SK-N-SH (cell line): ENCODE measurements around the gene FAM184A. TPM values are rescaled to one million over a fixed set of nuclear protein-coding genes. Genes with fewer than 3 reads are reported as not detected.

Experiments
- CTCF ChIA-PET: fragments of 300-600, 350-600 bp; formaldehyde crosslinking; extraction: SDS; loops from one replicate; lab custom pipeline; 2021; lab: Yijun Ruan, JAX
- POLR2A ChIA-PET: fragments of 350-600 bp; sonication (Branson Sonifier 250); formaldehyde crosslinking; extraction: SDS; loops from one replicate; lab custom pipeline; 2020; ENCODE audit warnings: antibody characterized with exemption, inconsistent platforms; lab: Yijun Ruan, JAX
- DNase-seq: peaks from one replicate; pipeline ENCODE4 v3.0.0; 2012
- H2AFZ ChIP-seq: fragments of 200-600 bp; sonication (generic); 2 replicates; pipeline ENCODE4 v1.8.1; 2016; ENCODE audit warnings: antibody characterized with exemption, mild to moderate bottlenecking, low read depth
- H3F3A ChIP-seq: fragments of 200-600 bp; sonication (generic); replicated peaks from 2 replicates; pipeline ENCODE3; 2016; ENCODE audit warnings: antibody characterized with exemption, mild to moderate bottlenecking; ENCODE audit not compliant: insufficient read depth
- H3K27ac ChIP-seq, 2 experiments: fragments of 200-500 bp in 1 of 2; fragments of 200-600 bp in 1 of 2; sonication (Bioruptor generic) in 1 of 2; sonication (generic), shearing (Covaris generic) in 1 of 2; 2 replicates each; pipeline versions ENCODE4 v1.5.1 to v1.6.1; 2014 to 2016; ENCODE audit warnings: low read depth in 2 of 2, inconsistent platforms in 1 of 2, low read length in 1 of 2, mild to moderate bottlenecking in 1 of 2, mixed read lengths in 1 of 2
- H3K27me3 ChIP-seq: fragments of 200-600 bp; sonication (generic), shearing (Covaris generic); 2 replicates; pipeline ENCODE4 v1.6.1; 2016; ENCODE audit warnings: mixed run types; ENCODE audit not compliant: insufficient read depth
- H3K36me3 ChIP-seq, 2 experiments: fragments of 200-500 bp in 1 of 2; fragments of 200-600 bp in 1 of 2; sonication (Bioruptor generic) in 1 of 2; sonication (generic) in 1 of 2; replicated peaks in 1 of 2; 2 replicates each; pipeline versions ENCODE3 to v1.5.1; 2014 to 2016; ENCODE audit warnings: low read length in 1 of 2, mild to moderate bottlenecking in 1 of 2; ENCODE audit not compliant: insufficient read depth in 2 of 2, control insufficient read depth in 1 of 2
- H3K4me1 ChIP-seq, 2 experiments: fragments of 200-500 bp in 1 of 2; fragments of 200-600 bp in 1 of 2; sonication (Bioruptor generic) in 1 of 2; sonication (generic), shearing (Covaris generic) in 1 of 2; 2 replicates each; pipeline versions ENCODE4 v1.5.1 to v1.6.1; 2014 to 2016; ENCODE audit warnings: low read depth in 1 of 2, low read length in 1 of 2, mixed run types in 1 of 2; ENCODE audit not compliant: insufficient read depth in 2 of 2, control insufficient read depth in 1 of 2
- H3K4me2 ChIP-seq: fragments of 200-600 bp; sonication (generic), shearing (Covaris generic); 2 replicates; pipeline ENCODE4 v1.6.1; 2017; ENCODE audit warnings: mixed run types
- H3K4me3 ChIP-seq, 2 experiments: fragments of 200-500 bp in 1 of 2; fragments of 200-600 bp in 1 of 2; sonication (Bioruptor generic) in 1 of 2; sonication (generic), shearing (Covaris generic) in 1 of 2; 2 replicates each; pipeline versions ENCODE4 v1.5.1 to v1.8.1; 2014 to 2016; ENCODE audit warnings: low read depth in 2 of 2, inconsistent platforms in 1 of 2, low read length in 1 of 2, mild to moderate bottlenecking in 1 of 2, mixed read lengths in 1 of 2, moderate library complexity in 1 of 2
- H3K79me2 ChIP-seq: fragments of 200-600 bp; sonication (generic); 2 replicates; pipeline ENCODE4 v1.8.1; 2017; ENCODE audit warnings: mild to moderate bottlenecking; ENCODE audit not compliant: insufficient read depth
- H3K9ac ChIP-seq: fragments of 200-600 bp; sonication (generic); 2 replicates; pipeline ENCODE4 v1.6.1; 2017; ENCODE audit warnings: mixed run types
- H3K9me2 ChIP-seq: fragments of 200-600 bp; sonication (generic); 2 replicates; pipeline ENCODE4 v1.6.1; 2017; ENCODE audit warnings: mixed run types
- H3K9me3 ChIP-seq: fragments of 200-600 bp; sonication (generic); 2 replicates; pipeline ENCODE4 v1.6.1; 2017; ENCODE audit warnings: mixed run types, mild to moderate bottlenecking, moderate library complexity
- H4K20me1 ChIP-seq: fragments of 200-600 bp; sonication (generic); 2 replicates; pipeline ENCODE4 v1.6.1; 2017; ENCODE audit warnings: mild to moderate bottlenecking, mixed run types; ENCODE audit not compliant: insufficient read depth
- CTCF ChIP-seq: fragments of 200-600 bp; sonication (generic); IDR thresholded peaks from 2 replicates; pipeline ENCODE4 v1.6.1; 2017; ENCODE audit warnings: antibody characterized with exemption, mild to moderate bottlenecking, moderate library complexity
- EP300 ChIP-seq, 2 experiments: IDR thresholded peaks; 2 replicates each; pipeline versions ENCODE4 v1.4.0 to v1.6.1; 2012; ENCODE audit warnings: borderline replicate concordance in 1 of 2, low read depth in 1 of 2, low read length in 1 of 2
- EZH2phosphoT487 ChIP-seq: fragments of 200-600 bp; sonication (generic); IDR thresholded peaks from 2 replicates; pipeline ENCODE4 v1.6.1; 2017; ENCODE audit warnings: low read depth, mixed run types, mild to moderate bottlenecking, antibody characterized with exemption, moderate library complexity, borderline replicate concordance
- FOXJ3 ChIP-seq: sonication (generic); formaldehyde crosslinking; IDR thresholded peaks from 2 replicates; pipeline ENCODE4 v1.5.1; 2020; ENCODE audit warnings: mild to moderate bottlenecking, missing genetic modification reagents
- JUND ChIP-seq: IDR thresholded peaks from 2 replicates; pipeline ENCODE4 v1.4.0; 2012
- MAX ChIP-seq: IDR thresholded peaks from 2 replicates; pipeline ENCODE4 v1.4.0; 2012; ENCODE audit warnings: low read depth
- MXI1 ChIP-seq: IDR thresholded peaks from 2 replicates; pipeline ENCODE4 v1.6.1; 2012; ENCODE audit warnings: mild to moderate bottlenecking, low read depth, low read length, improper control_type of control experiment
- PBX3 ChIP-seq: IDR thresholded peaks from 2 replicates; pipeline ENCODE4; 2012
- POLR2AphosphoS5 ChIP-seq: IDR thresholded peaks from 2 replicates; pipeline ENCODE4 v1.6.1; 2012; ENCODE audit warnings: low read depth, low read length
- REST ChIP-seq: IDR thresholded peaks from 2 replicates; pipeline ENCODE4 v1.6.1; 2012; ENCODE audit warnings: mild to moderate bottlenecking, low read depth, low read length, moderate library complexity
- RXRA ChIP-seq: IDR thresholded peaks from 2 replicates; pipeline ENCODE4 v1.4.0; 2012; ENCODE audit warnings: low read depth, mild to moderate bottlenecking, borderline replicate concordance
- TAF1 ChIP-seq: IDR thresholded peaks from 2 replicates; pipeline ENCODE4 v1.6.1; 2012; ENCODE audit warnings: low read depth, mild to moderate bottlenecking, low read length, moderate library complexity, borderline replicate concordance
- TEAD4 ChIP-seq: IDR thresholded peaks from 2 replicates; pipeline ENCODE4 v1.4.0; 2012; ENCODE audit warnings: mild to moderate bottlenecking, borderline replicate concordance; ENCODE audit not compliant: insufficient read depth
- YY1 ChIP-seq: IDR thresholded peaks from 2 replicates; pipeline ENCODE4 v1.4.0; 2012; ENCODE audit warnings: low read depth, mild to moderate bottlenecking
- ZBTB33 ChIP-seq: IDR thresholded peaks from 2 replicates; pipeline ENCODE4 v1.4.0; 2012; ENCODE audit warnings: low read depth, borderline replicate concordance
- WGBS: methylation state at CpG from one replicate; pipeline ENCODE4 v1.1.6; 2017; ENCODE audit warnings: low lambda C conversion rate; 5-methylcytosine and 5-hydroxymethylcytosine counted together
- polyA plus RNA-seq, 3 experiments: library from polyadenylated mRNA; depleted of rRNA; stranded (reverse); fragments of >200 nt; gene quantifications; 2 replicates each; pipeline ENCODE4 v1.2.3, GENCODE V29; 2012

The FAM184A gene
- polyA plus RNA-seq, 1 of the 3 experiments (the other 2 are of a cell fraction): 0.38 TPM

- H3K79me2 ChIP-seq: no peaks in the 10 kb centered on the region
- no peak overlapping the region for H3K9ac ChIP-seq
- no peaks in the 10 kb centered on the region for H3K9me2 ChIP-seq
- H4K20me1 ChIP-seq: no peaks in the 10 kb centered on the region
- no peak overlapping the region for H2AFZ ChIP-seq
- ChIA-PET CTCF (interaction anchor here (0.9 to 1.0 kb wide), 3 partner anchors 9 to 308 kb away, joined by 3 to 4 read pairs (median 3); no protein-coding TSS in a partner anchor), POLR2A (no interaction called here)
- H3K4me3 ChIP-seq: no peak overlapping the region
- WGBS: 41% methylated on average over 3 of the region's 3 CpGs
- TF ChIP-seq JUND: no peak
- no peak for TF ChIP-seq FOXJ3 (CRISPR knock-in tag)
- no peak for TF ChIP-seq ZBTB33
- no peak for TF ChIP-seq RXRA
- no peak for TF ChIP-seq MXI1
- TF ChIP-seq TAF1: no peak
- TF ChIP-seq POLR2AphosphoS5: no peak
- TF ChIP-seq EP300 (IDR thresholded peaks at IDR 0.05; ENCODE audit: borderline replicate concordance in 1 of 2, low read depth in 1 of 2, low read length in 1 of 2): no peak
- TF ChIP-seq YY1: no peak
- no peak for TF ChIP-seq EZH2phosphoT487
- no peak for TF ChIP-seq PBX3
- H3K4me1 ChIP-seq: no peaks in the 10 kb centered on the region
- no peaks in the 10 kb centered on the region for H3F3A ChIP-seq
- H3K4me2 ChIP-seq: no peak overlapping the region
- H3K27ac ChIP-seq: no peak overlapping the region
- no peak for DNase-seq
- no peaks in the 10 kb centered on the region for H3K36me3 ChIP-seq
- H3K9me3 ChIP-seq: no peaks in the 10 kb centered on the region
- no peaks in the 10 kb centered on the region for H3K27me3 ChIP-seq
Observed at GRCh38 chr6:119108076-119108475, 29.6 kb upstream of the FAM184A start.

- Histone ChIP-seq H2AFZ (no peak overlapping the region), H3K27me3 (no peaks in the 10 kb centered on the region), H3F3A (no peaks in the 10 kb centered on the region), H3K9ac (no peak overlapping the region), H3K4me1 (no peaks in the 10 kb centered on the region), H3K79me2 (no peaks in the 10 kb centered on the region), H3K9me2 (no peaks in the 10 kb centered on the region), H3K4me2 (no peak overlapping the region), H3K9me3 (no peaks in the 10 kb centered on the region), H3K36me3 (no peaks in the 10 kb centered on the region), H3K4me3 (no peak overlapping the region), H3K27ac (no peak overlapping the region), H4K20me1 (no peaks in the 10 kb centered on the region)
- 49% methylated on average over 5 of the region's 5 CpGs for WGBS
- ChIA-PET POLR2A (no interaction called here), CTCF (interaction anchor here (0.9 to 1.2 kb wide), 2 partner anchors 24 to 137 kb away, joined by 3 to 4 read pairs; no protein-coding TSS in a partner anchor)
- DNase-seq: no peak
- no peak for TF ChIP-seq TAF1
- no peak for TF ChIP-seq TEAD4
- TF ChIP-seq REST: no peak
- no peak for TF ChIP-seq MAX
- TF ChIP-seq ZBTB33: no peak
- TF ChIP-seq CTCF: no peak
Observed at GRCh38 chr6:119105282-119105681, 26.8 kb upstream of the FAM184A start.
